ENCODE results near the gene AQP3. TPM values are rescaled to one million over a fixed set of nuclear protein-coding genes. Genes with fewer than 3 reads are reported as not detected.

The AQP3 gene
- total and polyA plus RNA-seq, 2 of the 8 experiments (the other 6 are each of a cell fraction or from before 2014, with no cell fraction given) = 2.6 to 7.6 TPM

DNA sequence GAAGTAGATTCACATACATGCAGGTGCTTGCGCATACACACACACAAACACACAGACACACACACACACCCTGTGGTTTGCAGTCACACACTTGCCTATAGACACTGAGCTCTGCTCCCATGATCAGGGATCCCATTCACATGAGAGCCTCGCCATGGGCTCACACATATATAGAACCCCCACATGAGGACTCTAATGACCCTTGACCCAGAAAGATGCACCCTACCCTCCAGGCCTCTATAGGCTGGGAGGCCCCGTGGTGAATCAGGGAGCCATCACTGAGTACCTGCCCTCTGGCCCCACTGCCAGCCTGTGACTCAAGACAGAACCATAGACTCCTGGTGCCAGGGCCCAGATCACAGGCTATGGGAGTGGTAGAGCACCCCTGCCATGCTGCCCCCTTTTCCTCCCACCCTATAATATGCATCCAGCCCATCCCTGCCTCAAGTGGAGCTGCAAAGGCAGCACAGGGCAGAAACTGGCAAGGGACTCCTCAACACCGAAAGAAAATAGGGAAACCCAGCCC is 3.3 kb upstream of the AQP3 start (continued):
- no peak for TF ChIP-seq PHF8 (conservative IDR thresholded peaks at IDR 0.05; ENCODE audit: low read depth, low read length)
- no peak for TF ChIP-seq CTBP2 (IDR thresholded peaks at IDR 0.05; ENCODE audit: borderline replicate concordance, insufficient read depth, insufficient read length, low read length)
